Endometrial microvascular endothelial cells (primary cell): ENCODE results near the gene EID3. TPM values are rescaled to one million over a fixed set of nuclear protein-coding genes. Genes with fewer than 3 reads are reported as not detected.
"Not testable (repeated sequence)": the region's sequence is repeated elsewhere in the genome, so short reads cannot be mapped to it uniquely, and the experiment has no call there.

Source experiments
- in situ Hi-C: cut with HindIII; loops from 2 replicates; pipeline ENCODE4 v1.10.0; 2017; ENCODE audit warnings: low sequenced_read_pairs, low pct_unique_long_range_greater_than_20kb; ENCODE audit errors: inconsistent ontology term
- total RNA-seq: library from RNA; depleted of rRNA; stranded (reverse); fragments of >200 nt; gene quantifications from one replicate; pipeline ENCODE4 v1.2.3, GENCODE V29; 2015; ENCODE audit errors: inconsistent ontology term

EID3 gene
- total RNA-seq, 1 donor from 2014 or later: 1.5 TPM

DNA sequence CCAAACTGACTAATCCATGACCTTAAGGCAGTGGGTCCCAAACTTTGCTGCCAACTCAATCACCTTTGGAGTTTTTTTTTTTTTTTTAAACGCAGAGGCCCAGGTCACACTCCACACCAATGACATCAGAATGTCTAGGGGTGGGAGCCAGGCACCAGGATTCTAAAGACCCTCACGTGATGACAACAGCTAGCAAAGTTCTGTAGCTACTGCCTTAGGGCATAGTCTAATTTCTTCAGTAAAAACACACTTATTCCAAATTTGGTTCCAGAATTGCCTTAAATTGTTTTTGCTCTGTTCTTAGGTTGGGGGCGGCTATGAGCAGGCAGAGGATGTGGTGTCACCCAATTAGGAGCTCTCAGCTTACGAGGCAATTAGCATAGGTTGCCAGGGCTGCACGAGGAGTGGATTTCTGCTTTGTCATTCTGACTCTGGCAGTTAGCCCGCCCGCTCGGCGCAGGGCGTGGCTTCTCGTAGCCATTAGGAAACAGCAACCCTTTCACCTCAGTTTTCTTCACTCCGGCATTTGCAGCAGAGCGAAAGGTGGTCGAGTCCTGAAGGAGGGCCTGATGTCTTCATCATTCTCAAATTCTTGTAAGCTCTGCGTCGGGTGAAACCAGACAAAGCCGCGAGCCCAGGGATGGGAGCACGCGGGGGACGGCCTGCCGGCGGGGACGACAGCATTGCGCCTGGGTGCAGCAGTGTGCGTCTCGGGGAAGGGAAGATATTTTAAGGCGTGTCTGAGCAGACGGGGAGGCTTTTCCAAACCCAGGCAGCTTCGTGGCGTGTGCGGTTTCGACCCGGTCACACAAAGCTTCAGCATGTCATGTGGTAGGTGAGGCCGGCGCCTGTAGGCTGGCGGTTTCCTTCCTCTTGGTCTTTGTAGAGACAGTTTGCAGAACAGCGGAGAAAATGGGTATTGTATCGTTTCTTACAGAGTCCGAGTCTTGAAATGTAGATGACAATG is 16.7 kb upstream of the EID3 start:
- in situ Hi-C loops: no loop called here

DNA sequence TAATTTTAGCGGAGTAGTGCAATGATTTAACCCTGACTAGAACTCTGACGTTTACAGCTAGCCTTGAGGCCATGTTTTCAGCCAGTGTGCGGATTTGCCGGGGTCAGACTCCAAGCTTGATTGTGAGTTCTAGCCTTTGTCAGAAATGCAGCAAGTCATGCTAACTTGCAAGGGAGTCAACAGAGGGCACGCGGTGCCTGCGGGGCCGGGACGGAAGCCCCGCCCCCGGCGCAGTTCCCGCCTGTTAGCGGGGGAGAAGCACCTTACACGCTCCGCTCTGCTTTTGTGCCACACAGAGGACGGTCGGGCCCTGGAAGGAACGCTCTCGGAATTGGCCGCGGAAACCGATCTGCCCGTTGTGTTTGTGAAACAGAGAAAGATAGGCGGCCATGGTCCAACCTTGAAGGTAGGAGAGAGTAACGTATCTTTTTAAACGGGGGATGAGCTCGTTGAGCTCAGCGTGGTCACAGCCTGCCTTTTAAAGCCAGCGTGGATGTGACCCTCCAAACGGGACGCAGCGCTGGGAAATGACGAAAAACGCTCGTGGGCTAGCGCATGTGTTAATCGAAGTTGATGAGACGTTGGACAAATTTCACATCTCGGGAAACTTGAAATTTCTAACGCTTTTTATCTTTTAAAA is 14.8 kb upstream of the EID3 start:
- in situ Hi-C loops: no loop called here

DNA sequence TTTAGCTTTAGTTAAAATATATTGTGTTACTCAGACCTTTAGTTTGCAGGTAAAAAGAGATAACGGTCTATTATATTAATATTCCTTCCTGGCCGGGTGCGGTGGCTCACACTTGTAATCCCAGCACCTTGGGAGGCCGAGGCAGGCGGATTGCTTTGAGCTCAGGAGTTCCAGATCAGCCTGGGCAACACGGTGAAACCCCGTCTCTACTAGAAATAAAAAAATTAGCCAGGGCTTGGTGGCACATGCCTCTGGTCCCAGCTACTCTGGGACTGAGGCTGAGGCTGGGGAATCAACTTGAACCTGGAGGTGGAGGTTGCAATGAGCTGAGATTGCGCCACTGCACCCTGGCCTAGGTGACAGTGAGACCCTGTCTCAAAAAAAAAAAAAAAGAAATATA is 13.2 kb upstream of the EID3 start:
- in situ Hi-C loops: no loop called here

DNA sequence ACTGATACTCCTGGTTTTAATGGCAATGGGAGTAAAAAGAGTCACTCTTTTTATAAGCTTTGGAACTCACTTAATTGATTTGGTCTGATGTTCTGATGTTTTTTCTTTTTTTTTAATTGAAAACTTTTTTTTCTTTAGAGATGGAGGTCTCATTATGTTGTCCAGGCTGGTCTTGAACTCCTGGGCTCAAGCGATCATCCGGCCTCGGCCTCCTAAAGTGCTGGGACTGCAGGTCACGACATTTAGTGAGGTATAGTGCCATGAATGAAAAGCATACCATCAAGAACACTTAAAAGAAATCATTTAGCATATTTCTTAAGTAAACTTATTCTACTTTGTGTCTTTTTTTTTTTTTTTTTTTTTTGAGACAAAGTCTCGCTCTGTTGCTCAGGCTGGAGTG is 12.7 kb upstream of the EID3 start:
- in situ Hi-C loops: no loop called here

DNA sequence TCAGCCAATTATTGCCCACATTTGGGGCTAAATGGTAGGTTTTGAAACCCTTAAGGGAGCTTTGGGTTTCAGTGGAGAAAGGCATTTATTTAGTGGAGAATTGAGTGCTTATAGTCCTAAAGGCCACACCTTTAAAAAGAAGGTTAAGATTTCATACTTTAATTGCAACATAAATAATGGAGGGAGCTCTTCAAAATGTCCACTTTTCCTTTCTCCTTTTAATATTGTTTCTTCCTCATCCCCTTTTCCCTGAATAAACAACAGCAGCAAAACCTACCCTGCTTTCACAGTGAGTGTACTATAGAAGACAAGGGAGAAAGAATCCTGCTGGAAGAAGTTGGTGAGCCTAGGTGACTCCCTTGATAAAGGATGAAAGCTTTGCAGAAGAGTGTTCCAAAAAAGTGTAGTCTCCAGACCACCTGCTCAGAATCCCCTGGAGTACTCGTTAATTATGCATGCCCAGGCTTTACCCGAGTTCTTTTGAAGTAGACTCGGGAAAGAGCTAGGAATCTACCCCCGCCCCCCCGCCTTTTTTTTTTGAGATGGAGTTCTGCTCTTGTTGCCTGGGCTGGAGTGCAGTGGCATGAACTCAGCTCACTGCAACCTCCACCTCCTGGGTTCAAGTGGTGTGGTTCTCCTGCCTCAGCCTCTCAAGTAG is 11.5 kb upstream of the EID3 start:
- in situ Hi-C loops: no loop called here

DNA sequence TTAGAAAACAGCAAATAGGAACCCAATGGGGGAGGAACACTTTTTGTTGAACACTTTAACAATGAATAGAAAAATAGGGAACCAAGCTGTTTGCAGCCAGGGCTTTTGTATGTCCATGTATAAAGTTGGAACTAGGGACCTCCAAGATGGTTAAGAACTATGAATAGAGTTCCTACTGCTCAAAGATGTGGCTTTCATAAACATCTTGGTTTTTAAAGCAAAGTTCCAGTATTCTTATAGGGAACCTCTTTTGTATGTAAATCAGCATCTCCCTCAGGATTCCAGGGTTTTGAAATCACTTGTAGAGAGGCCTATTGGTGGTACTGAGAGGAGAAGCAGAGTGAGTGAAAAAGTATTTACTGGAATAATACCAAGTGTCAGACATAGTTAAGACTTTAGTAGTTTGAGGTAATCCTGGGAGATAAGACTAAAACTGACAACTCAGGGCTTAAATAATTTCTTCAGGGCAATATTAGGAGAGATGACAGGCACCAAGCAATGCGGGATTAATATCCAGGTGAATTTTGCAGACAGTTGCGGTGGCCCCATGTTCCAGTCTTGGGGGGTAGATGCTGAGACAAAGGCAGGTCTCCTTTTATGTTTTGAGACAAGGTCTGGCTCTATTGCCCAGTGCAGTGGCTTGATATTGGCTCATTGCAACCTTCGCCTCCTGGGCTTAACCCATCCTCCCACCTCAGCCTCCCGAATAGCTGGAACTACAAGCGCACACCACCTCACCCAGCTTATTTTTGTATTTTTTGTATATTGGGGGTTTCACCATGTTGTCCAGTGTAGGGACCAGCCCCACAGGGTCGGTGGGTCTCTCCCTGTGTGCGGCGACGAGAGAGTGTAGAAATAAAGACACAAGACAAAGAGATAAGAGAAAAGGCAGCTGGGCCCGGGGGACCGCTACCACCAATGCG is 10.4 kb upstream of the EID3 start:
- in situ Hi-C loops: no loop called here

DNA sequence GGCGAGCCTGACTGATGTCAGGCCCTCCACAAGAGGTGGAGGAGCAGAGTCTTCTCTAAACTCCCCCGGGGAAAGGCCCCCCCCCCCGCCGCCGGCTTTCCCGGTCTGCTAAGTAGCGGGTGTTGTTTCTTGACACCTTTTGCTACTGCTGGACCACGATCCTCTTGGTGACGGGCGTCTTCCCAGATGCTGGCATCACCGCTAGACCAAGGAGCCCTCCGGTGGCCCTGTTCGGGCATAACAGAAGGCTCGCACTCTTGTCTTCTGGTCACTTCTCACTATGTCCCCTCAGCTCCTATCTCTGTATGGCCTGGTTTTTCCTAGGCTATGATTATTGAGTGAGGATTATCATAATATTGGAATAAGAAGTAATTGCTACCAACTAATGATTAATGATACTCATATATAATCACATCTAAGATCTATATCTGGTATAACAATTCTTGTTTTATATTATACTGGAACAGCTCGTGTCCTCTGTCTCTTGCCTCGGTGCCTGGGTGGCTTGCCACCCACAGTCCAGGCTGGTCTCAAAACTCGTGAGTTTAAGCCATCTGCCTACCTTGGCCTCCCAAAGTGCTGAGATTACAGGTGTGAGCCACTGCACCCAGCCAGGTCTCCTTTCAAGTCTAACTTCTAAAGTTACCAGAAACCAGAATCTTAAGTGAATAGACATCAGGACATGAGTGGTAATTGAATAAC is 9.2 kb upstream of the EID3 start:
- in situ Hi-C loops: not testable (repeated sequence)

DNA sequence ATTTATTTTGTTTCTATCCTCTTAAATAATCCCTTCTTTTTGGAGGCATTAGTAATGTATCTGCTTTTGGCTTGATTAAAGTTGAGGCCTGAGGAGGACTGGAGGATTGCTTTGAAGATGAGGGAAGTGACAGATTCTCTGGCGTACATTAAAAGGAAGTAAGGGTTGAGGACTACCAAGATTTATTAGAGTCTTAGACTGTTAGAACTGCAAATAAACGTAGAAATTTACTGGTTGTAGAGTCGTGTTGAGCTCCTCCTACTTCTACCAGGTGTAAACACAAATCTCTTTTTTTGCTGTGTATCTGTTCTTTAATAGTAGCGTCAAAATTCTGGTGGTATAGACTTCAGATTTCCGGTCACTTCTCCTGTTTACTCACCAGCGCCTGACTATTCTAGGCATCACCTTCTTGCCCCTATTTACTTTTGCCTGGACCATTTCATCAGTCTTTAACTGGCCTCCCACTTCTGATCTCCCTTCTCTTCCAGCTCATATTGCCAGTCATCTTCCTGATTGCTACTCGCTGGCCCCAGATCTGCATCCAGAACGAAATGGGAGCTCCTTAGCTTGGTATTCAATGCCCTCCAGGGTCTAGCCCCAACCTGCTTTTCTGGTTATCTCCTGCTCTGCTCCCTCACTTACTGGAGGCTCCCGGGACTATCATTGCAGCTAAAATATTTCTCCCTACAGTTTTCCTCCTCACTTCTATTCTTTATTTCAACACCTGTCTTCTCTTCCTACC is 8.4 kb upstream of the EID3 start:
- in situ Hi-C loops: no loop called here

DNA sequence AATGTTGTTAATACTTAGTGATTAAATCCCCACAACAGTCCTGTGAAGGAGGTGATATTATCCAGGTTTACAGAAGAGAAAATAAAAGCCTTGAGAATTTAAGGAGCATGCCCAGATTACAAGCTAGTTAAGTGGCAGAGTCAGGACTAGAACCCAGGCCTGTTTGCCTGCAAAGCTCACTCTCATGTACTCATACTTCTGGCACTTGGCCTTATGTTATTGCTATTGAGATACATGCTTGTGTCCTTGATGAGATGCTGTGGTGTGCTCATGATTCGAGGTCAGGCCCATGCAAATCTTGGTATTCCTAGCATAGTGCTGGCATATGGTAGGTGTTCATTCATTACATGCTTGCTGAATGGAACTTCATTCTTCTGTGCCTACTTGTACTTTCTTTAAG is 7.6 kb upstream of the EID3 start:
- in situ Hi-C loops: no loop called here

DNA sequence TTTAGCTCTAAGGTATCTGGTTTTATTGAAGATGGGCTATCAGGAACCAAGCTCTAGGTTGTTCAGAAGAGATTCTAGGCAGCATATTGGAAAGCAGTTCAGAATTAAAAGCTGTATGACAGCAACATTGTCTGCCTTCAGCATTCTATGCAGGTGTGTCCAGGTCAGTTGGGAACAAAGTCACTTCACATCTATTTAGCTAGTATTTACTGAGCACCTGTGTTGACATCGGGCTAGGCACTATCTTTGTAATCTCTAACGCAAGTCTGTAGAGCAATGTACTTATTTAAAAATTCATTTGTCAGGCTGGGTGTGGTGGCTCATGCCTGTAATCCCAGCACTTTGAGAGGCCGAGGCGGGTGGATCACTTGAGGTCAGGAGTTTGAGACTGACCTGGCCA is 6.8 kb upstream of the EID3 start:
- in situ Hi-C loops: no loop called here

DNA sequence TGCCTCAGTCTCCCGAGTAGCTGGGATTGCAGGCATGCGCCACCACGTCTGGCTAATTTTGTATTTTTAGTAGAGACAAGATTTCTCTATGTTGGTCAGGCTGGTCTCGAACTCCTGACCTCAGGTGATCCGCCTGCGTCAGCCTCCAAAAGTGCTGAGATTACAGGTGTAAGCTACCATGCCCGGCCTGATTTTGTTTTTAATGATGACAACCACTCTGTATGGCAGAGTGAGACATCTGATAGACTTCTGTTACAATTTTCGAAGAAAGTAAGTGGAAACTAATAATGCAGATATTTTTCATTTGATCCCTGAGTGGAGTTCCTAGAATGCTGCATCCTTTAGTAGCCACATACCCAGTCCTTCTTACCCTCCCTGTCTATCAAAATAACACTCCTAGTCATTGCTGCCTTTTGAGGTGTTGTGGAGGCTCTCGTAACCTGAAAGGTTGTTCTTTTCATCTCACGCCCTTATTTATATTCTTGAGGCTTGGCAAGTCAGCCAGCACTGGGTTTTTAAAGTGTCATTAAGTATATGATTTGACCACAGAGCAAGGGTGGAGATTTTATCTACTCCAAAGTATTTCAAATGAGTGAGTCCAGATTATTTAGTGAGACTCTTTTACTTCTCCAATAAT is 5.9 kb upstream of the EID3 start:
- in situ Hi-C loops: no loop called here

DNA sequence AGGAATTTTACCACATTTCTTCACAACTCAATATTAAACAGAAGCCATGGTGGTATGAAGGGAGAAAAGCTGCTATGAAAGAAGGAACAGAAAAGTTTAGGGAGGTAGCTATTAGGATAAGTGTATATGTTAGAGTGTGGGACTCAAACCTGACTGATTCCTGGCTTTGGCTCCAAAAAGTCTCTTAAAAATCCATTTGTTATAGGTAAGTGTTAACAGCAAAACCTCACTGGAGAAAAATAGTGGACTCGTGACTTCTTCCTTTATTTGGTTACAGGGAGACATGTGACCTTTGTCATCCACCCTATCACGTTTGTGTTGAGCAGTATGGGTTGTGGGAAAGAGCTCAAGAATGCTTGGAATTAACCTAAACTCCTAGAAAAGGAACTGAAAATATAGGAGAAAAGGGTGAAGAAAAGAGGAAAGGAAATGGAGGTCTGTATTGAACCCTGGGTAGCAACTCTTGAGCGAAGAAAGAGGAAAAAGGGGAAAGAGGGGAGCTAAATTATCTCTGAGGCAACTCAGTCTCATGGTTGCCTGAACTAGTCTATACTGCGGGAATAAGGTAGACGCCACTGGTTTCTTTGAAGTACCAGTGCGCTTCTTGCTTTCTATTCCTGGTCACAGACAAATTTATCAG is 3.6 kb upstream of the EID3 start:
- in situ Hi-C loops: loop anchor here (5.0 to 25.0 kb wide), 2 partner anchors 47 to 88 kb away; partner anchors contain the start of gene TXNRD1

DNA sequence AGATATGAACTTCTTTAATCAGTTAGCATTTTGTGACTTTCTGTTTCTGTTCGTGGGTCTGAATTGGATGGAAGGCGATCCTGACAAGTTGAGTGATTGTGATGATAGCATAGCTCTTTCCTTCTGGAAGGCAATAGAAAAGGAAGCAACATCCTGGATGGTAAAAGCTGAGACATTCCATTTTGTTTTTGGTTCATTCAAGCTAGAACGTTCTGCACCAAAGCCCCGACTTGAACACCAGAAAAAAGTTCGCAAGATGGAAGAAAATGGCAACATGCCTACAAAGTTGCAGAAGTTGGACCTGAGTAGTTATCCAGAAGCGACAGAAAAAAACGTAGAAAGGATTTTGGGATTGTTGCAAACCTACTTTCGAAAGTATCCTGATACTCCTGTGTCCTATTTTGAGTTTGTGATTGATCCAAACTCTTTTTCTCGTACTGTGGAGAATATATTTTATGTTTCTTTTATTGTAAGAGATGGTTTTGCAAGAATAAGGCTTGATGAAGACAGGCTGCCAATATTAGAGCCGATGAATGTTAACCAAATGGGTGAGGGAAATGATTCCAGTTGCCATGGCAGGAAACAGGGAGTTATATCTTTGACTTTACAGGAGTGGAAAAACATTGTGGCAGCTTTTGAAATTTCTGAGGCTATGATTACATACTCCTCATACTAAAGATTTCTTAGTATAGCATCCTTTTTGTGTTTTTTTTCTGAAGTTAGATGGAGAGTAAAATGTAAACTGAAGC is 896 bp downstream of the EID3 start:
- in situ Hi-C loops: loop anchor here (5.0 to 25.0 kb wide), 2 partner anchors 43 to 92 kb away; partner anchors contain the start of gene TXNRD1

DNA sequence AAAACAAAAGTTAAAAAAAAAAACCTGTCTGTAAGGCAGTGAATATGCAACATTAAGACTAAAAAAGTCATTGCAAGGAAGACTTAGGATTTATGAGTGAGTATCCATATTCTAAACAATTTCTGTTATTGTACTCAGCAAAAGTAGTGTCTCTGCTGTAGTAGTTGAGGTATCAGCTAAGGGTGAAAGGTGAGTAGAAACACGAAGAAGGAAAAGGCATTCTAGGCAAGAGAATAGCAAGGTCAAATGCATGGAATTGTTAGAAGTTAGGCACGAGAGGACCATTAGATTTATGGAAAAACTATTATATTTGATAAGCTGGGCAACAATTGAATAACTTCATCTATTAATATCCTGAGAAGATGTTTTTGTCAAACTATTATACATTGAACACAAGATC is 1.8 kb downstream of the EID3 start:
- in situ Hi-C loops: loop anchor here (25.0 kb wide), 1 partner anchor 93 kb away; the partner anchor contains the start of gene TXNRD1

DNA sequence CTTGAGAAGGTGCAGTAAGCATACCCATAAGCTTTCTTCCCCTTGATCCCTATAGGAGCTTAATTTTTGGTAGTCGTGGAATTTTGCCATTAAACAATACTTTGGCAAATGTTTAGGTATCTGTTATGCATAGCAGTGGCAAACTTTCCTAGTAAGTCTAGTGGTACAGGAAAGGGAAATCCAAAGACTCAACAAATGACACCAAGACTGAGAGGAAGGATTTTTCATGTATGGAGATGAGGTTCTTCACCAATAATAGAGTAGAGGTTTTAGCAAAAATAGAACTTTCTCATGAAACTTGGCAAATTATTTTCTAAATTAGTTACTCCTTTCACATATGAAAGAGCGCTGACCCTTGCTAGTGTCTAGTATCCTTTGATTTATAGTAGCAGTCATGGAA is 2.8 kb downstream of the EID3 start:
- in situ Hi-C loops: loop anchor here (25.0 kb wide), 1 partner anchor 94 kb away; the partner anchor contains the start of gene TXNRD1
